ENCODE measurements around the gene NDUFA3. TPM values are rescaled to one million over a fixed set of nuclear protein-coding genes. Genes with fewer than 3 reads are reported as not detected.
"Not testable (repeated sequence)": the region's sequence is repeated elsewhere in the genome, so short reads cannot be mapped to it uniquely, and the experiment has no call there.

NDUFA3 gene
- total RNA-seq, 2 donors from 2014 or later: 196 to 229 TPM

DNA sequence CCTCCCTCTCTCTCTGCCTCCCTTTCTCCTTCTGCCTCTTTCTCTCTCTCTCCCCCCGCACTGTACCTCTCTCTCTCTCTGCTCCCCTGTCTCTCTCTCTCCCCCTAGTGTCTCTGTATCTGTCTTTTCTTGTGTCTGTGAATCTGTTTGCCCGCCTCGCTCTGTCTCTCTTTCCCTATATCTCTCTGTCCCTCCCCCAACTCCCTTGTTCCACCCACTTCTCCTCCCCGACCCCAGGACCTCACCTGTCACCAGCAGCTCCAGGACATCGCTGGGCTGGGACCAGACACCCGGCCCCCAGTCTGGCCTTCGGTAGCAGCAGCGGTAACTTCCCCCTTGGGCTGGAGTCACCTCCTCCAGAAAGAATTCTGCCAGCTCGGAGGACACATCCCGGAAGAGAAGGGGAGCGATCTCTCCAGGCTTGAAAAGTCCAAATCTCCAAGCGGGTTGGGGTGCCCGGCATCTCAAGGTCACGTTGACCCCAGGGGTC lies 6.0 kb upstream of the NDUFA3 start:
- Mint-ChIP-seq H3K27me3 (ENCODE audit: insufficient read depth) (peaks cover 42% of the 10 kb centered on the region), H3K27ac (no peak overlapping the region), H3K4me3 (peak overlapping the region; percentile 45), H3K36me3 (ENCODE audit: low read depth) (no peaks in the 10 kb centered on the region), H3K9me3 (peaks cover 17% of the 10 kb centered on the region), H3K4me1 (no peaks in the 10 kb centered on the region)
- peak overlapping the region; percentile 62 for H3K4me3 ChIP-seq (ENCODE audit: low read length)
- H3K27me3 ChIP-seq (ENCODE audit: control insufficient read depth, insufficient read depth, low read length, poor library complexity, severe bottlenecking): peaks cover 31% of the 10 kb centered on the region
- 15 to 29% methylated on average over 10 to 14 of the region's 14 CpGs for WGBS, 2 experiments (ENCODE audit: insufficient coverage in 1 of 2, insufficient read length in 1 of 2)
- H3K27ac ChIP-seq (ENCODE audit: low read depth, low read length): no peak overlapping the region
- H3K36me3 ChIP-seq (ENCODE audit: control insufficient read depth, insufficient read depth, low read length): no peaks in the 10 kb centered on the region
- peak; percentile 77 for DNase-seq
- TF ChIP-seq, protein P1, sequence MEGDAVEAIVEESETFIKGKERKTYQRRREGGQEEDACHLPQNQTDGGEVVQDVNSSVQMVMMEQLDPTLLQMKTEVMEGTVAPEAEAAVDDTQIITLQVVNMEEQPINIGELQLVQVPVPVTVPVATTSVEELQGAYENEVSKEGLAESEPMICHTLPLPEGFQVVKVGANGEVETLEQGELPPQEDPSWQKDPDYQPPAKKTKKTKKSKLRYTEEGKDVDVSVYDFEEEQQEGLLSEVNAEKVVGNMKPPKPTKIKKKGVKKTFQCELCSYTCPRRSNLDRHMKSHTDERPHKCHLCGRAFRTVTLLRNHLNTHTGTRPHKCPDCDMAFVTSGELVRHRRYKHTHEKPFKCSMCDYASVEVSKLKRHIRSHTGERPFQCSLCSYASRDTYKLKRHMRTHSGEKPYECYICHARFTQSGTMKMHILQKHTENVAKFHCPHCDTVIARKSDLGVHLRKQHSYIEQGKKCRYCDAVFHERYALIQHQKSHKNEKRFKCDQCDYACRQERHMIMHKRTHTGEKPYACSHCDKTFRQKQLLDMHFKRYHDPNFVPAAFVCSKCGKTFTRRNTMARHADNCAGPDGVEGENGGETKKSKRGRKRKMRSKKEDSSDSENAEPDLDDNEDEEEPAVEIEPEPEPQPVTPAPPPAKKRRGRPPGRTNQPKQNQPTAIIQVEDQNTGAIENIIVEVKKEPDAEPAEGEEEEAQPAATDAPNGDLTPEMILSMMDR (conservative IDR thresholded peaks at IDR 0.05): no peak
- H3K9me3 ChIP-seq (ENCODE audit: control insufficient read depth, low read length): no peaks in the 10 kb centered on the region
- no peaks in the 10 kb centered on the region for H3K4me1 ChIP-seq (ENCODE audit: control insufficient read depth, insufficient read depth, low read length)
- no peak overlapping the region for H3K9ac ChIP-seq (ENCODE audit: extremely low read depth, low read length, poor library complexity, severe bottlenecking)

DNA sequence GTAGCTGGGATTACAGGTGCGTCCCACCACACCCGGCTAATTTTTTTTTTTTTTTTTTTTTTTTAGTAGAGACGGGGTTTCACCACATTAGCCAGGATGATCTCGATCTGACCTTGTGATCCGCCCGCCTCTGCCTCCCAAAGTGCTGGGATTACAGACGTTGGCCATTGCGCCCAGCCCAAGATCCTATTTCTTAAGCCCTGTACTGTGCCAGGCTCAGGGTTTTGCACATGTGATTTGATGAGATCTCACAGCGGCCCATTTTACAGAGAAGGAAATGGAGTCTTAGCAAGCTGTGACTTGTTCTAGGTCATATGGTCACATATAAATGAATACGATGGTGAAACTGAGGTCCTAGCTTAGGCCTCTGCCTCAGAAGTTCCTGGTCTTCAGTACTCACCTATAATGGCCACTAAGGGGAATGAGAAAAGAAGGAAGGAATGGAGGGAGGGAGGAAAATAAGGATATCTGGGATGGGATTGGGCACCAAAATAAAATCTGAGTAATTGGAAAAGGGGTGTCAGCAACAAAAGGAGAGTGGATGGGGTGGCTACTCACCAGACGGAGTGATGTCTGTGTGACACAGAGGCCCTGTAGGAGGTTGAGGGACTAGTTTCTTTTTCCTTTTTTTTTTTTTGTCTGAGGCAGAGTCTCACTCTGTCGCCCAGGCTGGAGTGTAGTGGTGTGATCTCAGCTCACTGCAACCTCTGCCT lies 3.3 kb upstream of the NDUFA3 start:
- Mint-ChIP-seq H3K27ac (no peak overlapping the region), H3K4me3 (no peak overlapping the region), H3K36me3 (ENCODE audit: low read depth) (no peaks in the 10 kb centered on the region), H3K9me3 (peaks cover 6% of the 10 kb centered on the region), H3K27me3 (ENCODE audit: insufficient read depth) (peaks cover 26% of the 10 kb centered on the region), H3K4me1 (peaks cover 3% of the 10 kb centered on the region)
- TF ChIP-seq, protein P1 (conservative IDR thresholded peaks at IDR 0.05): no peak
- H3K27me3 ChIP-seq (ENCODE audit: control insufficient read depth, insufficient read depth, low read length, poor library complexity, severe bottlenecking): peaks cover 28% of the 10 kb centered on the region
- no peak overlapping the region for H3K9ac ChIP-seq (ENCODE audit: extremely low read depth, low read length, poor library complexity, severe bottlenecking)
- H3K4me1 ChIP-seq (ENCODE audit: control insufficient read depth, insufficient read depth, low read length): no peaks in the 10 kb centered on the region
- H3K4me3 ChIP-seq (ENCODE audit: low read length): no peak overlapping the region
- DNase-seq: no peak
- H3K36me3 ChIP-seq (ENCODE audit: control insufficient read depth, insufficient read depth, low read length): no peaks in the 10 kb centered on the region
- WGBS, 2 experiments (ENCODE audit: insufficient coverage in 1 of 2, insufficient read length in 1 of 2): 94 to 95% methylated on average over 6 to 10 of the region's 12 CpGs
- H3K27ac ChIP-seq (ENCODE audit: low read depth, low read length): no peak overlapping the region
- no peaks in the 10 kb centered on the region for H3K9me3 ChIP-seq (ENCODE audit: control insufficient read depth, low read length)

DNA sequence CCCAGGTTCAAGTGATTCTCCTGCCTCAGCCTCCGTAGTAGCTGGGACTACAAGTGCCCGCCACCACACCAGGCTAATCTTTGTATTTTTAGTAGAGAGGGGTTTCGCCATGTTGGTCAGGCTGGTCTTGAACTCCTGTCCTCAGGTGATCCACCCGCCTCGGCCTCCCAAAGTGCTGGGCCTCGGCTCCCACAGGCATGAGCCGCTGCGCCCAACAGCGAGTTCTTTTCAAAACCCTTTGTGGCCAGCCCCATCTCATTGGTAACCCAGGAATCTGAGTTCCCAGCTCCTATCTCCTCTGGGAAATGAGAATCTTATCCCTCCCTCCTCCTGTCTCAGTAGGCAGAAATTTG lies 2.8 kb upstream of the NDUFA3 start:
- not testable (repeated sequence) for H3K36me3 Mint-ChIP-seq (ENCODE audit: low read depth); H3K9ac ChIP-seq (ENCODE audit: extremely low read depth, low read length, poor library complexity, severe bottlenecking); H3K9me3 ChIP-seq (ENCODE audit: control insufficient read depth, low read length); H3K36me3 ChIP-seq (ENCODE audit: control insufficient read depth, insufficient read depth, low read length); H3K4me3 Mint-ChIP-seq; H3K27ac Mint-ChIP-seq; H3K4me1 ChIP-seq (ENCODE audit: control insufficient read depth, insufficient read depth, low read length); H3K27ac ChIP-seq (ENCODE audit: low read depth, low read length); H3K4me1 Mint-ChIP-seq; H3K9me3 Mint-ChIP-seq; H3K4me3 ChIP-seq (ENCODE audit: low read length)
- H3K27me3 ChIP-seq (ENCODE audit: control insufficient read depth, insufficient read depth, low read length, poor library complexity, severe bottlenecking): peaks cover 23% of the 10 kb centered on the region
- 79 to 81% methylated on average over 8 to 9 of the region's 9 CpGs for WGBS, 2 experiments (ENCODE audit: insufficient coverage in 1 of 2, insufficient read length in 1 of 2)
- peak; percentile 35 for DNase-seq
- H3K27me3 Mint-ChIP-seq (ENCODE audit: insufficient read depth): peaks cover 20% of the 10 kb centered on the region
